GM12878 (cell line): ENCODE measurements around the gene ACTL8. TPM values are rescaled to one million over a fixed set of nuclear protein-coding genes. Genes with fewer than 3 reads are reported as not detected.

Source experiments
- ATAC-seq: fragments of 200-7000 bp; cut with Tn5 transposase; 3 replicates; pipeline ENCODE4 v1.9.1; 2020; ENCODE audit warnings: mild to moderate bottlenecking, moderate library complexity
- BruUV-seq: library from RNA; stranded (reverse); fragments of 400-500 nt; replicated peaks from 2 replicates; lab custom pipeline; 2021; lab: Mats Ljungman, UMichigan
- CTCF ChIA-PET: fragments of 300-600 bp; sonication (Branson Sonifier 250); formaldehyde crosslinking; extraction: SDS; loops from one replicate; lab custom pipeline; 2021; ENCODE audit warnings: inconsistent platforms; lab: Yijun Ruan, JAX
- POLR2A ChIA-PET: fragments of 350-600 bp; formaldehyde crosslinking; extraction: SDS; loops from one replicate; lab custom pipeline; 2021; ENCODE audit warnings: inconsistent platforms; lab: Charles Lee
- RAD21 ChIA-PET: fragments of 300-600 bp; sonication (Branson Sonifier 250); formaldehyde crosslinking; loops from one replicate; lab custom pipeline; 2023; ENCODE audit warnings: antibody characterized with exemption; ENCODE audit not compliant: unreplicated experiment; lab: Charles Lee
- SMC1A ChIA-PET: fragments of 300-600 bp; sonication (Branson Sonifier 250); formaldehyde crosslinking; loops from one replicate; lab custom pipeline; 2023; ENCODE audit not compliant: unreplicated experiment, uncharacterized antibody; lab: Charles Lee
- DNase-seq: peaks from one replicate; pipeline ENCODE4 v3.0.0-alpha.2; 2011; ENCODE audit warnings: low read depth, low spot score
- FAIRE-seq: peaks from 3 replicates; lab custom pipeline; 2011; peaks lifted over from hg19 to GRCh38; lab: Jason Lieb, UNC
- H2AFZ ChIP-seq: 2 replicates; pipeline ENCODE4 v1.6.0; 2011; ENCODE audit warnings: low read depth, low read length, control low read depth; ENCODE audit not compliant: control insufficient read depth
- H3K27ac ChIP-seq: 2 replicates; pipeline ENCODE4 v1.5.1; 2011; ENCODE audit warnings: control low read depth; ENCODE audit not compliant: control insufficient read depth, insufficient read depth
- H3K27me3 ChIP-seq, 2 experiments: replicated peaks in 1 of 2; 2 replicates each; pipeline versions ENCODE4 v1.6.0 to v1.6.1; 2011; ENCODE audit warnings: low read length in 1 of 2; ENCODE audit not compliant: control insufficient read depth in 2 of 2, insufficient read depth in 2 of 2
- H3K36me3 ChIP-seq, 2 experiments: 2 replicates each; pipeline ENCODE4 v1.5.1; 2011; ENCODE audit warnings: low read length in 1 of 2; ENCODE audit not compliant: control insufficient read depth in 2 of 2, insufficient read depth in 2 of 2
- H3K4me1 ChIP-seq: 2 replicates; pipeline ENCODE4 v1.6.1; 2011; ENCODE audit warnings: mild to moderate bottlenecking, low read length, moderate library complexity, mixed read lengths; ENCODE audit not compliant: control insufficient read depth, insufficient read depth
- H3K4me2 ChIP-seq: 2 replicates; pipeline ENCODE4 v1.6.0; 2011; ENCODE audit warnings: control low read depth; ENCODE audit not compliant: control insufficient read depth, insufficient read depth
- H3K4me3 ChIP-seq: fragments of 200-600 bp; sonication (generic); 2 replicates; pipeline ENCODE4 v1.5.1; 2016
- H3K79me2 ChIP-seq: 2 replicates; pipeline ENCODE4 v1.6.0; 2011; ENCODE audit warnings: low read length; ENCODE audit not compliant: control insufficient read depth, insufficient read depth
- H3K9ac ChIP-seq: 2 replicates; pipeline ENCODE4 v1.8.0; 2011; ENCODE audit warnings: low read length, control low read depth, mixed read lengths; ENCODE audit not compliant: control insufficient read depth, insufficient read depth
- H3K9me3 ChIP-seq: replicated peaks from 3 replicates; pipeline ENCODE4 v1.5.1; 2011; ENCODE audit warnings: mild to moderate bottlenecking, low read length; ENCODE audit not compliant: control insufficient read depth, insufficient read depth
- H4K20me1 ChIP-seq: 2 replicates; pipeline ENCODE4 v1.6.0; 2011; ENCODE audit not compliant: control insufficient read depth, insufficient read depth
- ASH2L ChIP-seq: fragments of 300-600, 200-600 bp; sonication (generic); IDR thresholded peaks from 2 replicates; pipeline ENCODE4 v1.6.1; 2017; ENCODE audit warnings: low read depth, mild to moderate bottlenecking, borderline replicate concordance
- IKZF1 ChIP-seq: fragments of 450-650 bp; conservative IDR thresholded peaks from 2 replicates; pipeline ENCODE4 v1.6.1; 2017; ENCODE audit warnings: antibody characterized with exemption, mild to moderate bottlenecking
- IRF4 ChIP-seq: IDR thresholded peaks from 2 replicates; pipeline ENCODE4 v1.6.1; 2011; ENCODE audit warnings: low read depth, low read length
- RAD21 ChIP-seq: IDR thresholded peaks from 2 replicates; pipeline ENCODE4 v1.6.1; 2011; ENCODE audit warnings: mild to moderate bottlenecking, low read depth, low read length, moderate library complexity; ENCODE audit not compliant: insufficient read depth
- SIN3A ChIP-seq: IDR thresholded peaks from 2 replicates; pipeline ENCODE4 v1.6.1; 2012; ENCODE audit warnings: low read depth, low read length, improper control_type of control experiment
- SMC3 ChIP-seq: IDR thresholded peaks from 2 replicates; pipeline ENCODE4 v1.6.1; 2011; ENCODE audit warnings: low read length, improper control_type of control experiment, borderline replicate concordance
- TCF3 ChIP-seq: IDR thresholded peaks from 2 replicates; pipeline ENCODE4 v1.6.1; 2012; ENCODE audit warnings: low read depth, mild to moderate bottlenecking, low read length, borderline replicate concordance; ENCODE audit not compliant: insufficient read depth
- YY1 ChIP-seq: IDR thresholded peaks from 2 replicates; pipeline ENCODE4 v1.6.1; 2011; ENCODE audit warnings: low read depth, mild to moderate bottlenecking, low read length
- WGBS: methylation state at CpG from one replicate; pipeline ENCODE4 v1.1.6; 2016; ENCODE audit warnings: low lambda C conversion rate; ENCODE audit not compliant: insufficient replicate concordance, insufficient coverage; ENCODE audit errors: missing lambda C conversion rate; 5-methylcytosine and 5-hydroxymethylcytosine counted together
- in situ Hi-C: fragments of 300-500 bp; cut with MboI; formaldehyde crosslinking; loops from 9 replicates; pipeline ENCODE4 v1.14.3; 2018; ENCODE audit warnings: mixed read lengths
- intact Hi-C: fragments of 100-400 bp; cut with micrococcal nuclease; formaldehyde crosslinking; loops from one replicate; pipeline ENCODE4 v1.14.2; 2022; ENCODE audit not compliant: unreplicated experiment
- polyA plus RNA-seq, 11 experiments: library from polyadenylated mRNA; depleted of rRNA in 4 of 11; unstranded in 6 of 11; stranded (reverse) in 5 of 11; fragments of >200 nt; fragmentation: Nextera tagmentation in 4 of 11; fragmentation: Illumina TruSeq in 1 of 11; extraction: Ambion mirVana in 4 of 11; extraction: Trizol in 1 of 11; gene quantifications; 1 replicate in 1 of 11; 2 replicates in 10 of 11; pipeline versions ENCODE4 v1.2.1 to v1.2.3, GENCODE V29; 2011 to 2016; ENCODE audit warnings: inconsistent platforms in 2 of 11, missing spikeins in 2 of 11, low read depth in 1 of 11
- total RNA-seq, 4 experiments: library from RNA; depleted of rRNA in 3 of 4; stranded (reverse); fragments of >200 nt in 3 of 4; fragmentation: Illumina TruSeq in 1 of 4; extraction: Trizol in 1 of 4; gene quantifications; 2 replicates each; pipeline versions ENCODE4 v1.2.1 to v1.2.3, GENCODE V29; 2013 to 2021
- TF ChIP-seq, protein P1 (sequence below): fragments of 450-650 bp; IDR thresholded peaks from 2 replicates; pipeline ENCODE4 v1.6.1; 2018; ENCODE audit warnings: mild to moderate bottlenecking, low read depth, moderate library complexity; ENCODE audit not compliant: partially characterized antibody
- TF ChIP-seq, protein P2 (sequence below), 3 experiments: IDR thresholded peaks in 2 of 3; conservative IDR thresholded peaks in 1 of 3; 2 replicates each; pipeline ENCODE4 v1.5.1; 2011; ENCODE audit warnings: low read depth in 3 of 3, low read length in 3 of 3, mild to moderate bottlenecking in 3 of 3, control low read depth in 2 of 3, moderate library complexity in 2 of 3, inconsistent platforms in 1 of 3, mixed read lengths in 1 of 3; ENCODE audit not compliant: control insufficient read depth in 2 of 3, insufficient read depth in 1 of 3; ENCODE audit errors: extremely low read depth in 1 of 3
- TF ChIP-seq, protein P3 (sequence below): IDR thresholded peaks from 2 replicates; pipeline ENCODE4 v1.6.1; 2011; ENCODE audit warnings: borderline replicate concordance, low read depth, mild to moderate bottlenecking, moderate library complexity, low read length; ENCODE audit not compliant: insufficient read depth, poor library complexity, severe bottlenecking
- TF ChIP-seq, protein P4 (sequence below): fragments of 450-650 bp; formaldehyde crosslinking; IDR thresholded peaks from 2 replicates; pipeline ENCODE4 v1.4.0; 2022; ENCODE audit warnings: mild to moderate bottlenecking, moderate library complexity

Gene ACTL8
- total and polyA plus RNA-seq, 10 of the 15 experiments (the other 5 are each of a cell fraction or from before 2014, with no cell fraction given) = 0.05 to 0.27 TPM; not detected in 8

DNA sequence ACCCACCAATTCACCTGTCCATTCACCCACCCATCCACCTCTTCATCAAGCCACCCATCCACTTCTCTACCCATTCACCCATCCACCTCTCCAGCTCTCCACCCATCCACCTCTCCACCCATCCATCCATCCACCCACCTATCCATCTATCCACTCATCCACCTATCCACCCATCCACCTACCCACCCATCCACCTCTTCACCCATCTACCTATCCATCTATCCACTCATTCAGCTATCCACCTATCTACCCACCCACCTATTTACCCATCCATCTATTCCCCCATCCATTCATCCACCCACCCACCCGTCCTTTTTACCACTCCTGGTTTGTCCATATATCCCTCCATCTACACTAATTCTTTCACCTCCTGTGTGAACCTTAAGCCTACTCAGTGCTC lies 105.7 kb downstream of the ACTL8 start (continued):
- TF ChIP-seq, protein P1, sequence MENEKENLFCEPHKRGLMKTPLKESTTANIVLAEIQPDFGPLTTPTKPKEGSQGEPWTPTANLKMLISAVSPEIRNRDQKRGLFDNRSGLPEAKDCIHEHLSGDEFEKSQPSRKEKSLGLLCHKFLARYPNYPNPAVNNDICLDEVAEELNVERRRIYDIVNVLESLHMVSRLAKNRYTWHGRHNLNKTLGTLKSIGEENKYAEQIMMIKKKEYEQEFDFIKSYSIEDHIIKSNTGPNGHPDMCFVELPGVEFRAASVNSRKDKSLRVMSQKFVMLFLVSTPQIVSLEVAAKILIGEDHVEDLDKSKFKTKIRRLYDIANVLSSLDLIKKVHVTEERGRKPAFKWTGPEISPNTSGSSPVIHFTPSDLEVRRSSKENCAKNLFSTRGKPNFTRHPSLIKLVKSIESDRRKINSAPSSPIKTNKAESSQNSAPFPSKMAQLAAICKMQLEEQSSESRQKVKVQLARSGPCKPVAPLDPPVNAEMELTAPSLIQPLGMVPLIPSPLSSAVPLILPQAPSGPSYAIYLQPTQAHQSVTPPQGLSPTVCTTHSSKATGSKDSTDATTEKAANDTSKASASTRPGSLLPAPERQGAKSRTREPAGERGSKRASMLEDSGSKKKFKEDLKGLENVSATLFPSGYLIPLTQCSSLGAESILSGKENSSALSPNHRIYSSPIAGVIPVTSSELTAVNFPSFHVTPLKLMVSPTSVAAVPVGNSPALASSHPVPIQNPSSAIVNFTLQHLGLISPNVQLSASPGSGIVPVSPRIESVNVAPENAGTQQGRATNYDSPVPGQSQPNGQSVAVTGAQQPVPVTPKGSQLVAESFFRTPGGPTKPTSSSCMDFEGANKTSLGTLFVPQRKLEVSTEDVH = no peak
- TF ChIP-seq IRF4 (no peak), YY1 (no peak)

DNA sequence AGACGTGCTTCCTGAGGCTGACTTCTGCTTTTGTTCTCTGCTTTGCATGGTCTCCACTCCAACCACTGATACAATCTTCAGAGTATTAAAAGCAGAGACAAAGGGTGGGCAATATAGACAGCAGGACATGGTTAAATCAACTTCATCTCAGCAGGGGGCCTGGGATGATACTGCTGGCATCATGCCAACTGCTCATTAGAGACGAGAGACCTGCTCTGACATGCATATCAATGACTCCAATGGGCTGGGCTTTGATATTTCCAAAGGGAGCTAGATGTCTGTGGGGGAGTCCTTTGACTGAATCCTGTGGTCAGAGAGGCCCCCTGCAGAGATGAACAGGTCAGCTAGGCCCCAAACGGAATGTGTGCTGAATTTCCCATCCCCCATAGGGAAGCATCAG lies 106.6 kb downstream of the ACTL8 start:
- RAD21 ChIA-PET = no interaction called here
- intact Hi-C loops (no loop called here), in situ Hi-C loops (no loop called here)
- no peaks in the 10 kb centered on the region for H3K79me2 ChIP-seq
- H4K20me1 ChIP-seq = no peaks in the 10 kb centered on the region
- POLR2A ChIA-PET = no interaction called here
- H3K4me2 ChIP-seq = no peak overlapping the region
- H3K27ac ChIP-seq = no peak overlapping the region
- no peak overlapping the region for H3K4me3 ChIP-seq
- H3K9me3 ChIP-seq = no peaks in the 10 kb centered on the region
- H2AFZ ChIP-seq = no peak overlapping the region
- CTCF ChIA-PET = interaction anchor here (0.9 to 1.0 kb wide), 2 partner anchors 28 to 71 kb away, joined by 3 to 4 read pairs; no protein-coding TSS in a partner anchor
- no peak for FAIRE-seq
- 2% methylated on average over 3 of the region's 3 CpGs for WGBS
- H3K4me1 ChIP-seq = no peaks in the 10 kb centered on the region
- no peaks in the 10 kb centered on the region; a peak in 1 of 4 replicates for H3K27me3 ChIP-seq
- no peak overlapping the region for H3K9ac ChIP-seq
- SMC1A ChIA-PET = no interaction called here
- BruUV-seq = no TSS peak
- DNase-seq = no peak
- ATAC-seq = no peak
- H3K36me3 ChIP-seq = no peaks in the 10 kb centered on the region
- TF ChIP-seq IKZF1 = no peak
- TF ChIP-seq, protein P2, sequence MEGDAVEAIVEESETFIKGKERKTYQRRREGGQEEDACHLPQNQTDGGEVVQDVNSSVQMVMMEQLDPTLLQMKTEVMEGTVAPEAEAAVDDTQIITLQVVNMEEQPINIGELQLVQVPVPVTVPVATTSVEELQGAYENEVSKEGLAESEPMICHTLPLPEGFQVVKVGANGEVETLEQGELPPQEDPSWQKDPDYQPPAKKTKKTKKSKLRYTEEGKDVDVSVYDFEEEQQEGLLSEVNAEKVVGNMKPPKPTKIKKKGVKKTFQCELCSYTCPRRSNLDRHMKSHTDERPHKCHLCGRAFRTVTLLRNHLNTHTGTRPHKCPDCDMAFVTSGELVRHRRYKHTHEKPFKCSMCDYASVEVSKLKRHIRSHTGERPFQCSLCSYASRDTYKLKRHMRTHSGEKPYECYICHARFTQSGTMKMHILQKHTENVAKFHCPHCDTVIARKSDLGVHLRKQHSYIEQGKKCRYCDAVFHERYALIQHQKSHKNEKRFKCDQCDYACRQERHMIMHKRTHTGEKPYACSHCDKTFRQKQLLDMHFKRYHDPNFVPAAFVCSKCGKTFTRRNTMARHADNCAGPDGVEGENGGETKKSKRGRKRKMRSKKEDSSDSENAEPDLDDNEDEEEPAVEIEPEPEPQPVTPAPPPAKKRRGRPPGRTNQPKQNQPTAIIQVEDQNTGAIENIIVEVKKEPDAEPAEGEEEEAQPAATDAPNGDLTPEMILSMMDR (IDR thresholded peaks at IDR 0.05 in 2 of 3, conservative IDR thresholded peaks at IDR 0.05 in 1 of 3; ENCODE audit: control insufficient read depth in 2 of 3, extremely low read depth in 1 of 3, insufficient read depth in 1 of 3, low read depth in 3 of 3, low read length in 3 of 3) = no peak
- TF ChIP-seq, protein P3, sequence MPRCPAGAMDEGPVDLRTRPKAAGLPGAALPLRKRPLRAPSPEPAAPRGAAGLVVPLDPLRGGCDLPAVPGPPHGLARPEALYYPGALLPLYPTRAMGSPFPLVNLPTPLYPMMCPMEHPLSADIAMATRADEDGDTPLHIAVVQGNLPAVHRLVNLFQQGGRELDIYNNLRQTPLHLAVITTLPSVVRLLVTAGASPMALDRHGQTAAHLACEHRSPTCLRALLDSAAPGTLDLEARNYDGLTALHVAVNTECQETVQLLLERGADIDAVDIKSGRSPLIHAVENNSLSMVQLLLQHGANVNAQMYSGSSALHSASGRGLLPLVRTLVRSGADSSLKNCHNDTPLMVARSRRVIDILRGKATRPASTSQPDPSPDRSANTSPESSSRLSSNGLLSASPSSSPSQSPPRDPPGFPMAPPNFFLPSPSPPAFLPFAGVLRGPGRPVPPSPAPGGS = no peak
- TF ChIP-seq ASH2L = no peak
- TF ChIP-seq, protein P4, sequence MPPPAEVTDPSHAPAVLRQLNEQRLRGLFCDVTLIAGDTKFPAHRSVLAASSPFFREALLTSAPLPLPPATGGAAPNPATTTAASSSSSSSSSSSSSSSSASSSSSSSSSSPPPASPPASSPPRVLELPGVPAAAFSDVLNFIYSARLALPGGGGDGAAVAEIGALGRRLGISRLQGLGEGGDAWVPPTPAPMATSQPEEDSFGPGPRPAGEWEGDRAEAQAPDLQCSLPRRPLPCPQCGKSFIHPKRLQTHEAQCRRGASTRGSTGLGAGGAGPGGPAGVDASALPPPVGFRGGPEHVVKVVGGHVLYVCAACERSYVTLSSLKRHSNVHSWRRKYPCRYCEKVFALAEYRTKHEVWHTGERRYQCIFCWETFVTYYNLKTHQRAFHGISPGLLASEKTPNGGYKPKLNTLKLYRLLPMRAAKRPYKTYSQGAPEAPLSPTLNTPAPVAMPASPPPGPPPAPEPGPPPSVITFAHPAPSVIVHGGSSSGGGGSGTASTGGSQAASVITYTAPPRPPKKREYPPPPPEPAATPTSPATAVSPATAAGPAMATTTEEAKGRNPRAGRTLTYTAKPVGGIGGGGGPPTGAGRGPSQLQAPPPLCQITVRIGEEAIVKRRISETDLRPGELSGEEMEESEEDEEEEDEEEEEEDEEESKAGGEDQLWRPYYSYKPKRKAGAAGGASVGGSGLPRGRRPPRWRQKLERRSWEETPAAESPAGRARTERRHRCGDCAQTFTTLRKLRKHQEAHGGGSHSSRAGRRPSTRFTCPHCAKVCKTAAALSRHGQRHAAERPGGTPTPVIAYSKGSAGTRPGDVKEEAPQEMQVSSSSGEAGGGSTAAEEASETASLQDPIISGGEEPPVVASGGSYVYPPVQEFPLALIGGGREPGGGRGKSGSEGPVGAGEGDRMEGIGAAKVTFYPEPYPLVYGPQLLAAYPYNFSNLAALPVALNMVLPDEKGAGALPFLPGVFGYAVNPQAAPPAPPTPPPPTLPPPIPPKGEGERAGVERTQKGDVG (CRISPR knock-in tag) = no peak
- no peak for TF ChIP-seq RAD21
- TF ChIP-seq TCF3 = no peak
- TF ChIP-seq SMC3 = no peak
- no peak for TF ChIP-seq SIN3A
